Vagina (tissue), 2 donors: Measurements from ENCODE around the gene KLHL2.

Source experiments
- POLR2AphosphoS5 ChIP-seq, 2 donors: sonication (generic); formaldehyde crosslinking; IDR thresholded peaks; one replicate each; pipeline ENCODE4 v1.9.0; 2017; ENCODE audit warnings: antibody characterized with exemption in 2 of 2, mild to moderate bottlenecking in 2 of 2, low read depth in 1 of 2; ENCODE audit not compliant: insufficient read depth in 1 of 2
- TF ChIP-seq, protein P1 (sequence below), 3 experiments: fragments of 450-650 bp in 2 of 3; fragments of 200-600 bp in 1 of 3; sonication (generic) in 1 of 3; IDR thresholded peaks; one replicate each; pipeline ENCODE4 v1.5.1; 2017 to 2019; ENCODE audit warnings: antibody characterized with exemption in 3 of 3, mild to moderate bottlenecking in 2 of 3, moderate library complexity in 2 of 3

DNA sequence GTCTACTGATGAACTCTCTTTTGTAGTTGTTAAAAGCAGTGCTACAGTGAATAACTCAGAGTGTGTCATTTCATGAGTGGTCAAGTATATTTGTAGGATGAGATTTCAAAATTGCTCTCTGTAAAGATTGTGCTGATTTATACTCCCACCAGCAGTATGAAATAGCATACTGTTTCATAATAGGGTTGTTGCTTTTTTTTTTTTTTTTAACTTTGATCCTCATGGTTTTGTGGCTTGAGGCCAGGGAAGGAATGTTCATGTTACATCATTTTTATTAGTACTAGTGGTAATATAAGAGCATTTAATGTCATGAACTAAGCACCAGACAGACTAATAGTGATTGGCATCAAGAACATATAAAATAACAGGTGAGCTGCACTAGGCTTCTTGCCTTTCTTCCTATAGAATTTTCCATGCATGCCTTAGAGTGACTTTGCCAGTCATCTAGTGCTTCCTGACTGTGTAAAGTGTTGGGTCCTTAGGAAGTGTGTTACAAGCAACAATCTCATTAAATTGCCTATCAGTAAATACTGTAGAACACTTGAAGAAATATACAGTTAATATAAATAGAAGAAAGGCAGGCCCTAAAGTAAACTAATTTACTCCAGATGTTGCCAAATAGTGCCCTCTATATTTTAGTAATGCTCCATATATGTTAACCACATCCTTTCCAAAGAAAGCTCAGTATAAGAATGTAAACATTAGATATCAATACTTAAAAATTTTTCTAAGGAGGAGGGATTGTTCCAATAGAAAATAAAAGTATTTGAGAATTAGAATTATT lies 81.5 kb downstream of the KLHL2 start:
- TF ChIP-seq, protein P1, sequence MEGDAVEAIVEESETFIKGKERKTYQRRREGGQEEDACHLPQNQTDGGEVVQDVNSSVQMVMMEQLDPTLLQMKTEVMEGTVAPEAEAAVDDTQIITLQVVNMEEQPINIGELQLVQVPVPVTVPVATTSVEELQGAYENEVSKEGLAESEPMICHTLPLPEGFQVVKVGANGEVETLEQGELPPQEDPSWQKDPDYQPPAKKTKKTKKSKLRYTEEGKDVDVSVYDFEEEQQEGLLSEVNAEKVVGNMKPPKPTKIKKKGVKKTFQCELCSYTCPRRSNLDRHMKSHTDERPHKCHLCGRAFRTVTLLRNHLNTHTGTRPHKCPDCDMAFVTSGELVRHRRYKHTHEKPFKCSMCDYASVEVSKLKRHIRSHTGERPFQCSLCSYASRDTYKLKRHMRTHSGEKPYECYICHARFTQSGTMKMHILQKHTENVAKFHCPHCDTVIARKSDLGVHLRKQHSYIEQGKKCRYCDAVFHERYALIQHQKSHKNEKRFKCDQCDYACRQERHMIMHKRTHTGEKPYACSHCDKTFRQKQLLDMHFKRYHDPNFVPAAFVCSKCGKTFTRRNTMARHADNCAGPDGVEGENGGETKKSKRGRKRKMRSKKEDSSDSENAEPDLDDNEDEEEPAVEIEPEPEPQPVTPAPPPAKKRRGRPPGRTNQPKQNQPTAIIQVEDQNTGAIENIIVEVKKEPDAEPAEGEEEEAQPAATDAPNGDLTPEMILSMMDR (IDR thresholded peaks at IDR 0.05): no peak
- TF ChIP-seq POLR2AphosphoS5 (IDR thresholded peaks at IDR 0.05; ENCODE audit: insufficient read depth in 1 of 2, low read depth in 1 of 2): no peak
